GM21619 (cell line): ENCODE data around the gene ARHGEF26.
A peak's percentile ranks its signal among the peaks of the same experiment; 100 is the strongest.
"Not testable (repeated sequence)": the region's sequence is repeated elsewhere in the genome, so short reads cannot be mapped to it uniquely, and the experiment has no call there.

Source experiments
- ATAC-seq: cut with Tn5 transposase; IDR thresholded peaks from one replicate; pipeline ENCODE4 v1.9.1; 2021; ENCODE audit not compliant: unreplicated experiment

ARHGEF26 gene

GRCh38 chr3:154120961-154121700, at the start of gene ARHGEF26:
ARHGEF26 (plus strand) TSS chr3:154121390; CDS start chr3:154121993, 603 bp downstream.
- ATAC-seq, result peak; percentile 71

- ATAC-seq, result no peak
Measured at GRCh38 chr3:154074966-154075365, 46.2 kb upstream of the ARHGEF26 start.

- no peak for ATAC-seq
Measured at GRCh38 chr3:154078672-154079071, 42.5 kb upstream of the ARHGEF26 start.

- ATAC-seq, result no peak
Measured at GRCh38 chr3:154081305-154081704, 39.9 kb upstream of the ARHGEF26 start.

GRCh38 chr3:154085071-154085470, 36.1 kb upstream of the ARHGEF26 start:
- ATAC-seq, result no peak

- no peak for ATAC-seq
Measured at GRCh38 chr3:154085799-154086198, 35.4 kb upstream of the ARHGEF26 start.

- no peak for ATAC-seq
Measured at GRCh38 chr3:154086286-154086685, 34.9 kb upstream of the ARHGEF26 start.

- ATAC-seq, result not testable (repeated sequence)
Measured at GRCh38 chr3:154087756-154088480, 33.3 kb upstream of the ARHGEF26 start.

GRCh38 chr3:154089421-154090420, 31.5 kb upstream of the ARHGEF26 start:
- ATAC-seq, result no peak

GRCh38 chr3:154094051-154094450, 27.1 kb upstream of the ARHGEF26 start:
- no peak for ATAC-seq

GRCh38 chr3:154095832-154096421, 25.3 kb upstream of the ARHGEF26 start:
- ATAC-seq, result no peak

GRCh38 chr3:154098376-154098775, 22.8 kb upstream of the ARHGEF26 start:
- no peak for ATAC-seq

GRCh38 chr3:154100556-154100955, 20.6 kb upstream of the ARHGEF26 start:
- no peak for ATAC-seq

GRCh38 chr3:154101250-154101649, 19.9 kb upstream of the ARHGEF26 start:
- no peak for ATAC-seq

GRCh38 chr3:154102225-154102624, 19.0 kb upstream of the ARHGEF26 start:
- ATAC-seq, result no peak

- ATAC-seq, result no peak
Measured at GRCh38 chr3:154105218-154105975, 15.8 kb upstream of the ARHGEF26 start.

GRCh38 chr3:154111365-154111935, 9.7 kb upstream of the ARHGEF26 start:
- no peak for ATAC-seq

- ATAC-seq, result no peak
Measured at GRCh38 chr3:154112146-154112852, 8.9 kb upstream of the ARHGEF26 start.

- ATAC-seq, result no peak
Measured at GRCh38 chr3:154113609-154114008, 7.6 kb upstream of the ARHGEF26 start.
